ENCODE measurements around the gene PDXP. TPM values are rescaled to one million over a fixed set of nuclear protein-coding genes. Genes with fewer than 3 reads are reported as not detected.

Gene PDXP
- total and polyA plus RNA-seq, 9 of the 15 experiments (the other 6 are each of a cell fraction or from before 2014, with no cell fraction given) = 7.9 to 54.2 (median 38.8) TPM

DNA sequence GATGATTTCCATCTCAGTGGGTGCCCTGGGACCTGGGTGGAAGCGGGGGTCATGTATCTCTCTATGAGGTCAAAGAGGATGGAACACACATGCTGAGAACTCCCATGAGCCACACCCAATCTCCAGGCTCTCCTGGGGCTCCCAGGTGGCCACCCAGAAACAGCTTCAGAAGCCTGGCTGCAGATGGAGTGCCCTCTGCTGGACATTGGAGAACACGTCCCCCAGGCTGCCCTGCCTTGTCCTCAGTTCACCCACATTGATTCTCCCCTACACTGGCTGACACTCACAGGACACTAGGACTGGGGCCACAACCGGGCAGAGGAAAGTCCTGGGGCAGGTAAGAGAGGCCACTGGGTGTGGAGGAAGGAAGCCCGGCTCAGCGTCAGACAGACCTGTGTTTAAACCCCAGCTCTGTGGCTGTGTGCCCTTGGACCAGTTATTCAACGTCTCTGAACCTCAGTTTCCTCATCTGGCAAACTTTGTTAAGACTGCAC lies 23.1 kb downstream of the PDXP start (continued):
- TF ChIP-seq ETS2 (tag; IDR thresholded peaks at IDR 0.05; ENCODE audit: borderline replicate concordance, poor library complexity, severe bottlenecking) (no peak), TARDBP (IDR thresholded peaks at IDR 0.05) (no peak), STAT5B (CRISPR knock-in tag; IDR thresholded peaks at IDR 0.05) (no peak), MAFG (tag; conservative IDR thresholded peaks at IDR 0.05) (no peak), POLR2A (conservative IDR thresholded peaks at IDR 0.05) (no peak), ASH1L (IDR thresholded peaks at IDR 0.05; ENCODE audit: borderline replicate concordance, low read depth, partially characterized antibody) (no peak), POLR2G (IDR thresholded peaks at IDR 0.05; ENCODE audit: low read depth, low read length) (no peak), ZBTB17 (CRISPR knock-in tag; IDR thresholded peaks at IDR 0.05) (no peak), SMAD4 (CRISPR knock-in tag; conservative IDR thresholded peaks at IDR 0.05) (0 out of 2 replicates have a peak, but pooled peaks have one; percentile 19), L3MBTL2 (IDR thresholded peaks at IDR 0.05) (no peak), ZNF133 (CRISPR knock-in tag; IDR thresholded peaks at IDR 0.05) (no peak), BRD4 (IDR thresholded peaks at IDR 0.05) (no peak), RBM39 (optimal IDR thresholded peaks at IDR 0.05; ENCODE audit: low read depth, low read length) (no peak), STAG1 (CRISPR knock-in tag; IDR thresholded peaks at IDR 0.05; ENCODE audit: borderline replicate concordance) (no peak), FIP1L1 (IDR thresholded peaks at IDR 0.05; ENCODE audit: low read depth, low read length, poor library complexity, severe bottlenecking) (no peak), NFIC (IDR thresholded peaks at IDR 0.05) (no peak), ZBED1 (IDR thresholded peaks at IDR 0.05) (no peak), PYGO2 (tag; IDR thresholded peaks at IDR 0.05) (no peak), ZNF436 (CRISPR knock-in tag; IDR thresholded peaks at IDR 0.05) (no peak), CC2D1A (IDR thresholded peaks at IDR 0.05) (peak; percentile 54; the same call in 1 of the 2 replicates), ZNF12 (CRISPR knock-in tag; IDR thresholded peaks at IDR 0.05) (no peak)
- TF ChIP-seq, protein P1, sequence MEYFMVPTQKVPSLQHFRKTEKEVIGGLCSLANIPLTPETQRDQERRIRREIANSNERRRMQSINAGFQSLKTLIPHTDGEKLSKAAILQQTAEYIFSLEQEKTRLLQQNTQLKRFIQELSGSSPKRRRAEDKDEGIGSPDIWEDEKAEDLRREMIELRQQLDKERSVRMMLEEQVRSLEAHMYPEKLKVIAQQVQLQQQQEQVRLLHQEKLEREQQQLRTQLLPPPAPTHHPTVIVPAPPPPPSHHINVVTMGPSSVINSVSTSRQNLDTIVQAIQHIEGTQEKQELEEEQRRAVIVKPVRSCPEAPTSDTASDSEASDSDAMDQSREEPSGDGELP (CRISPR knock-in tag; IDR thresholded peaks at IDR 0.05; ENCODE audit: borderline replicate concordance) = peak; percentile 63; the same call in 1 of the 2 replicates
- TF ChIP-seq, protein P2, sequence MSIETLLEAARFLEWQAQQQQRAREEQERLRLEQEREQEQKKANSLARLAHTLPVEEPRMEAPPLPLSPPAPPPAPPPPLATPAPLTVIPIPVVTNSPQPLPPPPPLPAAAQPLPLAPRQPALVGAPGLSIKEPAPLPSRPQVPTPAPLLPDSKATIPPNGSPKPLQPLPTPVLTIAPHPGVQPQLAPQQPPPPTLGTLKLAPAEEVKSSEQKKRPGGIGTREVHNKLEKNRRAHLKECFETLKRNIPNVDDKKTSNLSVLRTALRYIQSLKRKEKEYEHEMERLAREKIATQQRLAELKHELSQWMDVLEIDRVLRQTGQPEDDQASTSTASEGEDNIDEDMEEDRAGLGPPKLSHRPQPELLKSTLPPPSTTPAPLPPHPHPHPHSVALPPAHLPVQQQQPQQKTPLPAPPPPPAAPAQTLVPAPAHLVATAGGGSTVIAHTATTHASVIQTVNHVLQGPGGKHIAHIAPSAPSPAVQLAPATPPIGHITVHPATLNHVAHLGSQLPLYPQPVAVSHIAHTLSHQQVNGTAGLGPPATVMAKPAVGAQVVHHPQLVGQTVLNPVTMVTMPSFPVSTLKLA (conservative IDR thresholded peaks at IDR 0.05) = 0 out of 4 replicates have a peak, but pooled peaks of 1 of the 2 experiments have one; percentile 30
- TF ChIP-seq, protein P3, sequence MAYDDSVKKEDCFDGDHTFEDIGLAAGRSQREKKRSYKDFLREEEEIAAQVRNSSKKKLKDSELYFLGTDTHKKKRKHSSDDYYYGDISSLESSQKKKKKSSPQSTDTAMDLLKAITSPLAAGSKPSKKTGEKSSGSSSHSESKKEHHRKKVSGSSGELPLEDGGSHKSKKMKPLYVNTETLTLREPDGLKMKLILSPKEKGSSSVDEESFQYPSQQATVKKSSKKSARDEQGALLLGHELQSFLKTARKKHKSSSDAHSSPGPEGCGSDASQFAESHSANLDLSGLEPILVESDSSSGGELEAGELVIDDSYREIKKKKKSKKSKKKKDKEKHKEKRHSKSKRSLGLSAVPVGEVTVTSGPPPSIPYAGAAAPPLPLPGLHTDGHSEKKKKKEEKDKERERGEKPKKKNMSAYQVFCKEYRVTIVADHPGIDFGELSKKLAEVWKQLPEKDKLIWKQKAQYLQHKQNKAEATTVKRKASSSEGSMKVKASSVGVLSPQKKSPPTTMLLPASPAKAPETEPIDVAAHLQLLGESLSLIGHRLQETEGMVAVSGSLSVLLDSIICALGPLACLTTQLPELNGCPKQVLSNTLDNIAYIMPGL (CRISPR knock-in tag; IDR thresholded peaks at IDR 0.05) = no peak
